CD4-positive, alpha-beta T cell treated with Interleukin-17A for 4 hours (primary cell): ENCODE measurements around the gene MXD4.
"Not testable (repeated sequence)": the region's sequence is repeated elsewhere in the genome, so short reads cannot be mapped to it uniquely, and the experiment has no call there.

Experiments
- DNase-seq: peaks from one replicate; pipeline ENCODE4 v3.0.0-alpha.2; 2020; ENCODE audit warnings: mixed read lengths

MXD4 gene

GRCh38 chr4:2219233-2219760, 42.6 kb downstream of the MXD4 start:
- no peak for DNase-seq

GRCh38 chr4:2218436-2218835, 43.5 kb downstream of the MXD4 start:
- no peak for DNase-seq

GRCh38 chr4:2217726-2218125, 44.2 kb downstream of the MXD4 start:
- DNase-seq: no peak

DNA sequence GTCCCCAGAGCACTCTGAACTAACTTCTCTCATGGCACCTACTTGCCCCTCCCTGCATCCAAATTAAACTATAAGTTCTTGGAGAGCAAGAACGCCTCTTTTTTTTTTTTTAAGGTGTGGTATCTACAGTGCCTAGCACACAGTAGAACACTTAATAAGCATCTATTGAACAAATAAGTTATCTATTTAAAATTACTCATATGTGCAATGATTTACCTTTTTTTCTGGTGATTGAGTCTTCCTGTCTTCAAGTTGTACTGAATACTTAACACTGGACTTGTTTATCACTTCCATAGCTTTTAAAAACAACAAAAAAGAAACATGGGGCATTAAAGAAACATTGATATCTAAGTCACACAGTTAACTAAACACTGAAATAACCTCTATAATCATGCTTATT, 49.1 kb downstream of the MXD4 start:
- no peak for DNase-seq

GRCh38 chr4:2202789-2203188, 59.1 kb downstream of the MXD4 start:
- not testable (repeated sequence) for DNase-seq
